Measurements from ENCODE around the gene MC1R. TPM values are rescaled to one million over a fixed set of nuclear protein-coding genes. Genes with fewer than 3 reads are reported as not detected.
A peak's percentile ranks its signal among the peaks of the same experiment; 100 is the strongest.

Gene MC1R
- total and polyA plus RNA-seq, 8 donors: 1.3 to 11.3 (median 2.9) TPM

- no peak for TF ChIP-seq EP300 (IDR thresholded peaks at IDR 0.05)
- no peak for TF ChIP-seq POLR2AphosphoS5 (IDR thresholded peaks at IDR 0.05)
- Histone ChIP-seq H3K4me3 (no peak overlapping the region), H3K27ac (no peak overlapping the region), H3K4me1 (peaks cover 0 to 4% (median under 1%) of the 10 kb centered on the region in 4 donors), H3K27me3 (no peaks in the 10 kb centered on the region), H3K9me3 (no peaks in the 10 kb centered on the region), H3K36me3 (peaks cover 61 to 88% (median 86%) of the 10 kb centered on the region in 4 donors)
- peak in 1 of 2 donors; percentile 81 for DNase-seq
- intact Hi-C loops (cut with DNase I; ENCODE audit: low total_unique reads): no loop called here
- 82 to 86% (median 83%) methylated on average over 27 to 31 of the region's 31 CpGs for WGBS, 5 donors
Observed at GRCh38 chr16:89904606-89905510, 13.8 kb upstream of the MC1R start.

- Histone ChIP-seq H3K27ac (no peak overlapping the region), H3K4me3 (no peak overlapping the region), H3K9me3 (no peaks in the 10 kb centered on the region), H3K27me3 (no peaks in the 10 kb centered on the region), H3K4me1 (peaks cover 0 to 10% (median 4%) of the 10 kb centered on the region in 4 donors), H3K36me3 (peaks cover 55 to 88% (median 85%) of the 10 kb centered on the region in 4 donors)
- no peak for DNase-seq
- intact Hi-C loops (cut with DNase I; ENCODE audit: low total_unique reads): no loop called here
- TF ChIP-seq POLR2A (IDR thresholded peaks at IDR 0.05) (no peak), EP300 (IDR thresholded peaks at IDR 0.05) (no peak), POLR2AphosphoS5 (IDR thresholded peaks at IDR 0.05) (no peak), CTCF (IDR thresholded peaks at IDR 0.05) (no peak)
- WGBS, 5 donors: 91 to 96% (median 93%) methylated on average over 11 to 23 of the region's 23 CpGs
Observed at GRCh38 chr16:89905511-89906139, 13.0 kb upstream of the MC1R start.

- 93 to 97% (median 97%) methylated on average over 39 to 40 of the region's 40 CpGs for WGBS, 5 donors
- Histone ChIP-seq H3K9me3 (no peaks in the 10 kb centered on the region), H3K27me3 (no peaks in the 10 kb centered on the region), H3K4me1 (peaks cover 0 to 10% (median 4%) of the 10 kb centered on the region in 4 donors), H3K27ac (no peak overlapping the region), H3K36me3 (peaks cover 57 to 89% (median 86%) of the 10 kb centered on the region in 4 donors), H3K4me3 (no peak overlapping the region)
- intact Hi-C loops (cut with DNase I; ENCODE audit: low total_unique reads): no loop called here
- DNase-seq: no peak
- no peak for TF ChIP-seq EP300 (IDR thresholded peaks at IDR 0.05)
- TF ChIP-seq CTCF (IDR thresholded peaks at IDR 0.05): no peak
- TF ChIP-seq POLR2A (IDR thresholded peaks at IDR 0.05): no peak
- no peak for TF ChIP-seq POLR2AphosphoS5 (IDR thresholded peaks at IDR 0.05)
Observed at GRCh38 chr16:89906140-89907025, 12.3 kb upstream of the MC1R start.

- Histone ChIP-seq H3K9me3 (no peaks in the 10 kb centered on the region), H3K27me3 (no peaks in the 10 kb centered on the region), H3K4me3 (no peak overlapping the region), H3K4me1 (peaks cover 0 to 10% (median 4%) of the 10 kb centered on the region in 4 donors), H3K27ac (no peak overlapping the region), H3K36me3 (peaks cover 58 to 95% (median 93%) of the 10 kb centered on the region in 4 donors)
- TF ChIP-seq CTCF (IDR thresholded peaks at IDR 0.05) (no peak), EP300 (IDR thresholded peaks at IDR 0.05) (no peak), POLR2A (IDR thresholded peaks at IDR 0.05) (no peak)
- no peak for DNase-seq
- WGBS, 5 donors: 94 to 99% (median 97%) methylated on average over 12 to 13 of the region's 13 CpGs
- intact Hi-C loops (cut with DNase I; ENCODE audit: low total_unique reads): no loop called here
Observed at GRCh38 chr16:89907055-89907814, 11.4 kb upstream of the MC1R start.

Measured in stomach (tissue), 9 donors.